Breast epithelium (tissue), 3 donors: Measurements from ENCODE around the gene OTUD4.

ENCODE experiments used
- CTCF ChIP-seq, 3 donors: fragments of 450-650 bp; IDR thresholded peaks; one replicate each; pipeline ENCODE4 v1.5.1; 2016 to 2017; ENCODE audit warnings: antibody characterized with exemption in 3 of 3, mild to moderate bottlenecking in 3 of 3, moderate library complexity in 3 of 3
- POLR2AphosphoS5 ChIP-seq, 3 donors: sonication (generic); formaldehyde crosslinking; IDR thresholded peaks; one replicate each; pipeline ENCODE4 v1.6.1; 2017; ENCODE audit warnings: antibody characterized with exemption in 3 of 3

- no peak for TF ChIP-seq CTCF (IDR thresholded peaks at IDR 0.05)
- no peak for TF ChIP-seq POLR2AphosphoS5 (IDR thresholded peaks at IDR 0.05)
Observed at GRCh38 chr4:145130788-145131399, 49.5 kb downstream of the OTUD4 start.
